Activated T-helper 9 cell treated with anti-CD3 and anti-CD28 coated beads, Interleukin-2, amount 50 U/mL, for 16 hours (primary cell): ENCODE results near the gene FPR1.

Experiments used
- DNase-seq: peaks from one replicate; pipeline ENCODE4 v3.0.0-alpha.2; 2020; ENCODE audit warnings: low read depth

Gene FPR1

GRCh38 chr19:51704626-51705025, 47.1 kb downstream of the FPR1 start:
- DNase-seq = no peak

- DNase-seq = peak; percentile 97
These were observed 47.8 kb downstream of the FPR1 start for GRCh38 chr19:51703575-51704515.

GRCh38 chr19:51702825-51703574, 48.7 kb downstream of the FPR1 start:
- DNase-seq = no peak

- DNase-seq = peak; percentile 30
These were observed 49.4 kb downstream of the FPR1 start for GRCh38 chr19:51702103-51702824.

GRCh38 chr19:51701468-51702100, 50.1 kb downstream of the FPR1 start:
- DNase-seq = no peak

GRCh38 chr19:51699170-51699569, 52.5 kb downstream of the FPR1 start:
- DNase-seq = no peak

GRCh38 chr19:51698296-51698695, 53.4 kb downstream of the FPR1 start:
- no peak for DNase-seq

GRCh38 chr19:51697169-51697776, 54.4 kb downstream of the FPR1 start:
- DNase-seq = no peak

- DNase-seq = no peak
These were observed 55.1 kb downstream of the FPR1 start for GRCh38 chr19:51696606-51697005.
